H1 (cell line): ENCODE results near the gene CD68.
"Not testable (repeated sequence)": the region's sequence is repeated elsewhere in the genome, so short reads cannot be mapped to it uniquely, and the experiment has no call there.

ENCODE experiments used
- CREB1 ChIP-seq: IDR thresholded peaks from 2 replicates; pipeline ENCODE4 v1.6.1; 2012; ENCODE audit warnings: inconsistent platforms
- CTCF ChIP-seq, 3 experiments: IDR thresholded peaks; 1 replicate in 2 of 3; 2 replicates in 1 of 3; pipeline versions ENCODE4 v1.5.1 to v1.6.1; 2011; ENCODE audit warnings: low read length in 3 of 3, mild to moderate bottlenecking in 3 of 3, inconsistent platforms in 2 of 3, low read depth in 1 of 3, moderate library complexity in 1 of 3; ENCODE audit not compliant: insufficient read depth in 1 of 3; ENCODE audit errors: control extremely low read depth in 1 of 3
- POLR2A ChIP-seq, 2 experiments: IDR thresholded peaks; 1 replicate in 1 of 2; 2 replicates in 1 of 2; pipeline ENCODE4 v1.6.1; 2011; ENCODE audit warnings: low read depth in 2 of 2, low read length in 2 of 2, mild to moderate bottlenecking in 2 of 2; ENCODE audit errors: control extremely low read depth in 1 of 2
- RAD21 ChIP-seq, 2 experiments: IDR thresholded peaks in 1 of 2; conservative IDR thresholded peaks in 1 of 2; 2 replicates each; pipeline ENCODE4 v1.6.1; 2011; ENCODE audit warnings: low read depth in 2 of 2, low read length in 2 of 2, improper control_type of control experiment in 1 of 2, inconsistent platforms in 1 of 2, mild to moderate bottlenecking in 1 of 2, moderate library complexity in 1 of 2
- TAF1 ChIP-seq: IDR thresholded peaks from 2 replicates; pipeline ENCODE4 v1.6.1; 2011; ENCODE audit warnings: mild to moderate bottlenecking, low read depth, low read length
- TAF7 ChIP-seq: optimal IDR thresholded peaks from 2 replicates; pipeline ENCODE3; 2011; ENCODE audit warnings: low read depth, mild to moderate bottlenecking, inconsistent platforms, low read length, moderate library complexity, borderline replicate concordance
- TEAD4 ChIP-seq: IDR thresholded peaks from 2 replicates; pipeline ENCODE4 v1.6.1; 2012; ENCODE audit warnings: low read depth, low read length, inconsistent platforms, mixed read lengths

GRCh38 chr17:7597561-7597960 is 18.1 kb downstream of the CD68 start:
- TF ChIP-seq POLR2A (IDR thresholded peaks at IDR 0.05; ENCODE audit: control extremely low read depth in 1 of 2, low read depth in 2 of 2, low read length in 2 of 2); TAF7; RAD21 (IDR thresholded peaks at IDR 0.05 in 1 of 2, conservative IDR thresholded peaks at IDR 0.05 in 1 of 2; ENCODE audit: low read depth in 2 of 2, low read length in 2 of 2); TEAD4; CTCF (IDR thresholded peaks at IDR 0.05; ENCODE audit: control extremely low read depth in 1 of 3, insufficient read depth in 1 of 3, low read depth in 1 of 3, low read length in 3 of 3); CREB1; TAF1: not testable (repeated sequence)
